Caco-2 (cell line): ENCODE results near the gene CAMKK2. TPM values are rescaled to one million over a fixed set of nuclear protein-coding genes. Genes with fewer than 3 reads are reported as not detected.

Experiments used
- BruUV-seq: library from RNA; stranded (reverse); fragments of 400-500 nt; replicated peaks from 2 replicates; lab custom pipeline; 2021; lab: Mats Ljungman, UMichigan
- CTCF ChIA-PET: fragments of 300-600 bp; sonication (Branson Sonifier 250); formaldehyde crosslinking; loops from one replicate; lab custom pipeline; 2022; ENCODE audit warnings: antibody characterized with exemption; lab: Charles Lee
- POLR2A ChIA-PET: fragments of 300-600 bp; sonication (Branson Sonifier 250); formaldehyde crosslinking; loops from one replicate; lab custom pipeline; 2022; ENCODE audit warnings: antibody characterized with exemption; lab: Charles Lee
- DNase-seq, 2 experiments: peaks; one replicate each; pipeline versions ENCODE4 v3.0.0 to v3.0.0-alpha.2; 2020 to 2022
- H3K27me3 ChIP-seq: replicated peaks from 2 replicates; pipeline ENCODE4 v1.6.0; 2011; ENCODE audit warnings: low read length; ENCODE audit not compliant: control insufficient read depth, insufficient read depth
- H3K36me3 ChIP-seq: 2 replicates; pipeline ENCODE4 v1.5.1; 2011; ENCODE audit warnings: low read length; ENCODE audit not compliant: control insufficient read depth, insufficient read depth
- H3K4me1 ChIP-seq: fragments of 250-450 bp; sonication (Bioruptor Pico); 2 replicates; pipeline ENCODE4 v1.5.1; 2020; ENCODE audit warnings: mild to moderate bottlenecking
- H3K4me3 ChIP-seq: 2 replicates; pipeline ENCODE4 v1.5.1; 2011; ENCODE audit warnings: low read depth, mild to moderate bottlenecking, control low read depth, low read length
- H3K9me3 ChIP-seq: fragments of 250-450 bp; sonication (Bioruptor Pico); 2 replicates; pipeline ENCODE4 v1.5.1; 2020; ENCODE audit warnings: mild to moderate bottlenecking, moderate library complexity
- H3K27ac Mint-ChIP-seq: one replicate; pipeline ENCODE4 v1.8.0; 2022; ENCODE audit warnings: mixed read lengths; ENCODE audit not compliant: unreplicated experiment
- H3K27me3 Mint-ChIP-seq: one replicate; pipeline ENCODE4 v1.8.0; 2022; ENCODE audit warnings: mixed read lengths; ENCODE audit not compliant: insufficient read depth, unreplicated experiment
- H3K36me3 Mint-ChIP-seq: one replicate; pipeline ENCODE4 v1.8.0; 2022; ENCODE audit warnings: mild to moderate bottlenecking, mixed read lengths; ENCODE audit not compliant: insufficient read depth, unreplicated experiment
- H3K4me1 Mint-ChIP-seq: one replicate; pipeline ENCODE4 v1.8.0; 2022; ENCODE audit warnings: low read depth, mixed read lengths; ENCODE audit not compliant: unreplicated experiment
- H3K4me3 Mint-ChIP-seq: one replicate; pipeline ENCODE4 v1.8.0; 2022; ENCODE audit warnings: mild to moderate bottlenecking, moderate library complexity, mixed read lengths; ENCODE audit not compliant: unreplicated experiment
- H3K9me3 Mint-ChIP-seq: one replicate; pipeline ENCODE4 v1.8.0; 2022; ENCODE audit warnings: mixed read lengths; ENCODE audit not compliant: unreplicated experiment
- CTCF ChIP-seq, 2 experiments: fragments of 200-600 bp in 1 of 2; IDR thresholded peaks; 1 replicate in 1 of 2; 2 replicates in 1 of 2; pipeline versions ENCODE4 v1.5.1 to v1.8.0; 2011 to 2022; ENCODE audit warnings: antibody characterized with exemption in 1 of 2, control low read depth in 1 of 2, inconsistent platforms in 1 of 2, low read depth in 1 of 2, low read length in 1 of 2, mild to moderate bottlenecking in 1 of 2, moderate library complexity in 1 of 2; ENCODE audit not compliant: insufficient read depth in 1 of 2, severe bottlenecking in 1 of 2, unreplicated experiment in 1 of 2
- intact Hi-C: fragments of 100-400 bp; cut with micrococcal nuclease; formaldehyde crosslinking; loops from one replicate; pipeline ENCODE4 v1.10.0; 2022; ENCODE audit not compliant: unreplicated experiment
- total RNA-seq: library from RNA; stranded (reverse); gene quantifications from 2 replicates; pipeline ENCODE4 v1.2.3, GENCODE V29; 2022

CAMKK2 gene
- total RNA-seq, 1 experiment from 2014 or later, result 31.0 TPM

GRCh38 chr12:121238604-121239350, 57.7 kb downstream of the CAMKK2 start:
- H3K36me3 ChIP-seq, result no peaks in the 10 kb centered on the region; the same call in 1 of the 2 replicates
- no peaks in the 10 kb centered on the region for H3K27me3 Mint-ChIP-seq
- H3K9me3 Mint-ChIP-seq, result no peaks in the 10 kb centered on the region
- POLR2A ChIA-PET, result no interaction called here
- H3K4me1 ChIP-seq, result no peaks in the 10 kb centered on the region
- H3K27me3 ChIP-seq, result no peaks in the 10 kb centered on the region
- no peak for DNase-seq
- H3K4me3 Mint-ChIP-seq, result no peak overlapping the region
- TF ChIP-seq CTCF (IDR thresholded peaks at IDR 0.05; ENCODE audit: insufficient read depth in 1 of 2, low read depth in 1 of 2, low read length in 1 of 2, severe bottlenecking in 1 of 2, unreplicated experiment in 1 of 2), result no peak
- CTCF ChIA-PET, result interaction anchor here (0.6 to 1.4 kb wide), 2 partner anchors 12 to 67 kb away, joined by 3 read pairs; no protein-coding TSS in a partner anchor
- no peak overlapping the region for H3K4me3 ChIP-seq
- intact Hi-C loops, result no loop called here
- H3K4me1 Mint-ChIP-seq, result no peaks in the 10 kb centered on the region
- peaks cover 45% of the 10 kb centered on the region for H3K36me3 Mint-ChIP-seq
- BruUV-seq, result no TSS peak
- no peaks in the 10 kb centered on the region for H3K9me3 ChIP-seq
- peak overlapping the region; percentile 11 for H3K27ac Mint-ChIP-seq

- no peaks in the 10 kb centered on the region for H3K27me3 Mint-ChIP-seq
- no peaks in the 10 kb centered on the region for H3K9me3 ChIP-seq
- no peak overlapping the region for H3K4me3 ChIP-seq
- no peaks in the 10 kb centered on the region for H3K27me3 ChIP-seq
- H3K4me1 Mint-ChIP-seq, result no peaks in the 10 kb centered on the region
- no peaks in the 10 kb centered on the region for H3K9me3 Mint-ChIP-seq
- no peaks in the 10 kb centered on the region; the same call in 1 of the 2 replicates for H3K36me3 ChIP-seq
- ChIA-PET CTCF (interaction anchor here (1.4 kb wide), 1 partner anchor 12 kb away, joined by 3 read pairs; no protein-coding TSS in a partner anchor), POLR2A (no interaction called here)
- no peak overlapping the region for H3K4me3 Mint-ChIP-seq
- no TSS peak for BruUV-seq
- intact Hi-C loops, result no loop called here
- no peak for TF ChIP-seq CTCF (IDR thresholded peaks at IDR 0.05; ENCODE audit: insufficient read depth in 1 of 2, low read depth in 1 of 2, low read length in 1 of 2, severe bottlenecking in 1 of 2, unreplicated experiment in 1 of 2)
- H3K4me1 ChIP-seq, result no peaks in the 10 kb centered on the region
- H3K36me3 Mint-ChIP-seq, result peaks cover 51% of the 10 kb centered on the region
- DNase-seq, result no peak
- no peak overlapping the region for H3K27ac Mint-ChIP-seq
Measured at GRCh38 chr12:121238086-121238485, 58.4 kb downstream of the CAMKK2 start.

- Mint-ChIP-seq H3K9me3 (no peaks in the 10 kb centered on the region), H3K4me3 (no peak overlapping the region), H3K27ac (no peak overlapping the region), H3K27me3 (no peaks in the 10 kb centered on the region), H3K36me3 (peaks cover 58% of the 10 kb centered on the region), H3K4me1 (no peaks in the 10 kb centered on the region)
- intact Hi-C loops, result no loop called here
- no peak for DNase-seq
- no peaks in the 10 kb centered on the region for H3K27me3 ChIP-seq
- BruUV-seq, result no TSS peak
- H3K9me3 ChIP-seq, result no peaks in the 10 kb centered on the region
- no peaks in the 10 kb centered on the region; the same call in 1 of the 2 replicates for H3K36me3 ChIP-seq
- CTCF ChIA-PET, result no interaction called here
- no peak overlapping the region for H3K4me3 ChIP-seq
- POLR2A ChIA-PET, result no interaction called here
- H3K4me1 ChIP-seq, result no peaks in the 10 kb centered on the region
- TF ChIP-seq CTCF (IDR thresholded peaks at IDR 0.05; ENCODE audit: insufficient read depth in 1 of 2, low read depth in 1 of 2, low read length in 1 of 2, severe bottlenecking in 1 of 2, unreplicated experiment in 1 of 2), result no peak
Measured at GRCh38 chr12:121237415-121237814, 59.1 kb downstream of the CAMKK2 start.
